Right atrium auricular region (tissue), 2 donors: ENCODE data around the gene SOHLH2. TPM values are rescaled to one million over a fixed set of nuclear protein-coding genes. Genes with fewer than 3 reads are reported as not detected.

ENCODE experiments used
- DNase-seq: peaks from one replicate; pipeline ENCODE4 v3.0.0-alpha.2; 2019; ENCODE audit warnings: low spot score
- H3K27ac ChIP-seq, 2 donors: fragments of 200-600 bp; sonication (generic); 1 replicate in 1 of 2; 2 replicates in 1 of 2; pipeline ENCODE4 v1.5.1; 2016 to 2019
- H3K27me3 ChIP-seq, 2 donors: fragments of 200-600 bp; sonication (generic); one replicate each; pipeline versions ENCODE4 v1.5.1 to v1.6.0; 2017 to 2019
- H3K36me3 ChIP-seq: fragments of 200-600 bp; sonication (generic); one replicate; pipeline ENCODE4 v1.5.1; 2016
- H3K4me1 ChIP-seq, 2 donors: fragments of 200-600 bp; sonication (generic); one replicate each; pipeline versions ENCODE4 v1.5.1 to v1.6.0; 2017 to 2019
- H3K4me3 ChIP-seq, 2 donors: fragments of 200-600 bp; sonication (generic); 1 replicate in 1 of 2; 2 replicates in 1 of 2; pipeline ENCODE4 v1.5.1; 2017 to 2019; ENCODE audit warnings: mild to moderate bottlenecking in 1 of 2, moderate library complexity in 1 of 2
- H3K9me3 ChIP-seq, 2 donors: fragments of 200-600 bp; sonication (generic); one replicate each; pipeline ENCODE4 v1.5.1; 2019
- CTCF ChIP-seq, 2 donors: fragments of 200-600 bp; sonication (generic); IDR thresholded peaks; one replicate each; pipeline ENCODE4 v1.5.1; 2019; ENCODE audit warnings: antibody characterized with exemption in 2 of 2
- total RNA-seq, 2 donors: library from RNA; depleted of rRNA; stranded (reverse); fragments of >200 nt; gene quantifications; one replicate each; pipeline ENCODE4 v1.1.0, GENCODE V29; 2016

SOHLH2 gene
- total RNA-seq, 2 donors from 2014 or later, result 0.20 TPM; not detected in 1

GRCh38 chr13:36126491-36126890 lies 87.9 kb downstream of the SOHLH2 start:
- Histone ChIP-seq H3K27ac (no peak overlapping the region), H3K36me3 (no peaks in the 10 kb centered on the region), H3K4me1 (peaks cover 0 to 20% of the 10 kb centered on the region in 2 donors), H3K4me3 (no peak overlapping the region), H3K27me3 (no peaks in the 10 kb centered on the region), H3K9me3 (no peaks in the 10 kb centered on the region)
- TF ChIP-seq CTCF (IDR thresholded peaks at IDR 0.05), result no peak
- no peak for DNase-seq

GRCh38 chr13:36125841-36126240 lies 88.5 kb downstream of the SOHLH2 start:
- H3K9me3 ChIP-seq, result no peaks in the 10 kb centered on the region
- TF ChIP-seq CTCF (IDR thresholded peaks at IDR 0.05), result no peak

GRCh38 chr13:36124236-36124822 lies 90.0 kb downstream of the SOHLH2 start:
- TF ChIP-seq CTCF (IDR thresholded peaks at IDR 0.05), result no peak
- H3K4me3 ChIP-seq, result no peak overlapping the region
- H3K4me1 ChIP-seq, result peaks cover 0 to 12% of the 10 kb centered on the region in 2 donors
- no peak overlapping the region for H3K27ac ChIP-seq
- no peaks in the 10 kb centered on the region for H3K27me3 ChIP-seq
- H3K36me3 ChIP-seq, result no peaks in the 10 kb centered on the region
- DNase-seq, result no peak
- no peaks in the 10 kb centered on the region for H3K9me3 ChIP-seq

More at GRCh38 chr13:36125841-36126240, 88.5 kb downstream of the SOHLH2 start:
- no peak overlapping the region for H3K4me3 ChIP-seq
- H3K27ac ChIP-seq, result no peak overlapping the region
- no peaks in the 10 kb centered on the region for H3K27me3 ChIP-seq
- no peak for DNase-seq
- no peaks in the 10 kb centered on the region for H3K36me3 ChIP-seq
- H3K4me1 ChIP-seq, result peaks cover 0 to 20% of the 10 kb centered on the region in 2 donors

Other genes starting within 250 kb of the SOHLH2 start
- 10 to 100 TPM in 1 of 2 donors, 1 to 10 TPM in 1; 4.7 to 10.1 TPM for gene DCLK1, start 83.2 kb downstream of the SOHLH2 start, total RNA-seq
- under 1 TPM; 0.28 to 0.44 TPM for gene CCDC169, start 83.3 kb upstream of the SOHLH2 start, total RNA-seq
- gene SPART, start 131.8 kb upstream of the SOHLH2 start, total RNA-seq, result 10 to 100 TPM; 34.1 to 36.3 TPM
- gene CCNA1, start 217.9 kb upstream of the SOHLH2 start, total RNA-seq, result not detected